Neural cell (in vitro differentiated cells): ENCODE results near the gene RANBP9. TPM values are rescaled to one million over a fixed set of nuclear protein-coding genes. Genes with fewer than 3 reads are reported as not detected.

Source experiments
- H2AFZ ChIP-seq: fragments of 200-600, 300-800 bp; sonication (generic), shearing (Covaris generic); 2 replicates; pipeline ENCODE4 v1.6.0; 2014; ENCODE audit warnings: low read depth, mild to moderate bottlenecking, antibody characterized with exemption, low read length, moderate library complexity
- H3F3A ChIP-seq: fragments of 200-600 bp; shearing (Covaris generic); 2 replicates; pipeline ENCODE4 v1.6.1; 2016; ENCODE audit warnings: mild to moderate bottlenecking, moderate library complexity, mixed read lengths, antibody characterized with exemption, low read length; ENCODE audit not compliant: insufficient read depth, poor library complexity, severe bottlenecking
- H3K27ac ChIP-seq: fragments of 200-600, 300-800 bp; sonication (generic), shearing (Covaris generic); 2 replicates; pipeline ENCODE4 v1.5.1; 2014; ENCODE audit warnings: mild to moderate bottlenecking, low read length, moderate library complexity
- H3K27me3 ChIP-seq: fragments of 300-800, 200-600 bp; sonication (generic), shearing (Covaris generic); 2 replicates; pipeline ENCODE4 v1.6.0; 2014; ENCODE audit warnings: mild to moderate bottlenecking, low read depth, low read length, moderate library complexity; ENCODE audit not compliant: insufficient read depth
- H3K36me3 ChIP-seq: fragments of 300-800, 200-600 bp; sonication (generic), shearing (Covaris generic); 2 replicates; pipeline ENCODE4 v1.5.1; 2014; ENCODE audit warnings: mild to moderate bottlenecking, antibody characterized with exemption, low read length, moderate library complexity; ENCODE audit not compliant: insufficient read depth
- H3K4me2 ChIP-seq: fragments of 300-800, 200-600 bp; sonication (generic), shearing (Covaris generic); 2 replicates; pipeline ENCODE4 v1.6.0; 2014; ENCODE audit warnings: mild to moderate bottlenecking, low read length
- H3K4me3 ChIP-seq: fragments of 300-800, 200-600 bp; sonication (generic), shearing (Covaris generic); 2 replicates; pipeline ENCODE4 v1.5.1; 2014; ENCODE audit warnings: mild to moderate bottlenecking, low read length, moderate library complexity
- H3K79me2 ChIP-seq: fragments of 200-600 bp; shearing (Covaris generic); replicated peaks from 2 replicates; pipeline ENCODE4 v1.6.0; 2014; ENCODE audit warnings: mild to moderate bottlenecking, low read length, moderate library complexity; ENCODE audit not compliant: insufficient read depth
- H3K9ac ChIP-seq: fragments of 300-800, 200-600 bp; sonication (generic), shearing (Covaris generic); 2 replicates; pipeline ENCODE4 v1.6.1; 2016; ENCODE audit warnings: mild to moderate bottlenecking, low read length, mixed read lengths
- H3K9me2 ChIP-seq: fragments of 200-600 bp; shearing (Covaris generic); 2 replicates; pipeline ENCODE4 v1.6.1; 2016; ENCODE audit warnings: mild to moderate bottlenecking, low read length, mixed read lengths; ENCODE audit not compliant: insufficient read depth
- H3K9me3 ChIP-seq: fragments of 200-600, 300-800 bp; sonication (generic), shearing (Covaris generic); 2 replicates; pipeline ENCODE4 v1.6.1; 2016; ENCODE audit warnings: mild to moderate bottlenecking, mixed run types, low read length, moderate library complexity, mixed read lengths
- H4K20me1 ChIP-seq: fragments of 200-600 bp; shearing (Covaris generic); 2 replicates; pipeline ENCODE4 v1.6.1; 2016; ENCODE audit warnings: mild to moderate bottlenecking, mixed run types; ENCODE audit not compliant: insufficient read depth
- EP300 ChIP-seq: fragments of 450-650 bp; conservative IDR thresholded peaks from 2 replicates; pipeline ENCODE4 v1.6.1; 2014; ENCODE audit warnings: antibody characterized with exemption, mild to moderate bottlenecking, moderate library complexity; ENCODE audit not compliant: poor library complexity, severe bottlenecking
- EZH2 ChIP-seq: fragments of 200-600, 300-800 bp; shearing (Covaris generic), sonication (generic); IDR thresholded peaks from 2 replicates; pipeline ENCODE4 v1.6.1; 2014; ENCODE audit warnings: antibody characterized with exemption, low read length, borderline replicate concordance, mild to moderate bottlenecking; ENCODE audit not compliant: insufficient read depth, poor library complexity, severe bottlenecking
- MXI1 ChIP-seq: fragments of 450-650 bp; conservative IDR thresholded peaks from 2 replicates; pipeline ENCODE4 v1.6.1; 2014; ENCODE audit warnings: antibody characterized with exemption, mild to moderate bottlenecking; ENCODE audit not compliant: poor library complexity, severe bottlenecking
- POLR2AphosphoS5 ChIP-seq: IDR thresholded peaks from 2 replicates; pipeline ENCODE4 v1.6.1; 2012
- RAD21 ChIP-seq: fragments of 450-650 bp; conservative IDR thresholded peaks from 2 replicates; pipeline ENCODE4 v1.6.1; 2014; ENCODE audit warnings: antibody characterized with exemption, mild to moderate bottlenecking, moderate library complexity
- REST ChIP-seq: IDR thresholded peaks from 2 replicates; pipeline ENCODE4 v1.6.1; 2012; ENCODE audit warnings: borderline replicate concordance
- SMC3 ChIP-seq: fragments of 450-650 bp; conservative IDR thresholded peaks from 2 replicates; pipeline ENCODE4 v1.6.1; 2014; ENCODE audit warnings: antibody characterized with exemption, mild to moderate bottlenecking, moderate library complexity; ENCODE audit not compliant: poor library complexity
- TAF1 ChIP-seq: IDR thresholded peaks from 2 replicates; pipeline ENCODE4 v1.6.1; 2012; ENCODE audit warnings: low read depth
- polyA minus RNA-seq: library from RNA; depleted of rRNA, polyadenylated mRNA; stranded (reverse); fragments of >200 nt; gene quantifications from 2 replicates; pipeline ENCODE4 v1.2.3, GENCODE V29; 2014
- polyA plus RNA-seq: library from polyadenylated mRNA; depleted of rRNA; stranded (reverse); fragments of >200 nt; gene quantifications from 2 replicates; pipeline ENCODE4 v1.2.3, GENCODE V29; 2014
- TF ChIP-seq, protein P1 (sequence below): fragments of 450-650 bp; IDR thresholded peaks from 2 replicates; pipeline ENCODE4 v1.5.1; 2014; ENCODE audit warnings: antibody characterized with exemption, mild to moderate bottlenecking, moderate library complexity; ENCODE audit not compliant: poor library complexity, severe bottlenecking

RANBP9 gene
- polyA plus RNA-seq (51.7 and 52.2 TPM in 2 replicates), polyA minus RNA-seq (83.8 and 98.9 TPM in 2 replicates)

DNA sequence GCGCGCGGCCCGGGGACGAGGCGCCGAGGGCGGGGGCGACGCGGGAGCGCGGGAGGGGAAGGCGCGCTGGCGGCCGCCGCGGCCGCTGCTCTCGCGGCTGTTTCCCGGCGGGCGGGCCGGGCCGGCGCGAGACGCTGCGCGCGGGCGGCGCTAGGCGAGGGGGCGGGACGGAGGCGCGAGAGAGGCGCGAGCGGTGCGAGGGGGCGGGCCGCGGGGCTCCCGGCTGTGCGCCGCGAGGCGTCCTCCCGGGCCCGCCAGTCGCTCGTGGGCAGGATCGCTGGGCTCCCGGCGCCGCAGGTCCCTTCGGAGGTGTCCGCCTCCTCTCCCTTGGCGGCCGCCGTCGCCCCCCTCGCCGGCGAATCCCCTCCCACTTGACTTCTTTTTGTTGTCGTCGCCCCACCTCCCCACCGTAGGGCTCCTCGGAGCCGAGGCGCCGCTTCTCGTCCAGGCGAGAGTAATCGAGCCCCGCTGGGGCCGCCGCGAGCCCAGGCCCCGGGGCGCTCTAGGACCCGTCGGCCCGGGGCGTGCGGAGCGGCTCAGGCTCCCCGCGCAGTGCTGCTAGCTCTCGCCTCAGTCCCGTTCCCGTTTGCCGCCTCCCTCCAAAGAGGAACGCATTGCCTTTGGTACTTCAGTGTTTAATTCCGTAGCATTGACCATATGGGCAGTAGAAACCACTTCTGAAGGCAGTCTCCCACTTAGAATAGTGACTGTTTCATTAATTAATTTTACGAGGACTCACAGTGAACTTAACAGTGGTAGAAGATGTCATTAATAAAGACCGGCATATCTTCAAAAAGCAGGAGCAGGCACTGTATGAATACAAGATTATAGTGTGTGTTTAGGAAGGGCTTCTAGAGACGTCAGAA is at the start of gene RANBP9:
TSS of gene RANBP9 (minus strand) at position 103 of the 866 bp plus-strand sequence. CDS start 330 bp downstream, outside the sequence.
- Histone ChIP-seq H3K4me2 (peak within 1 kb of the TSS; percentile 41), H3K4me3 (peak within 1 kb of the TSS; percentile 93), H3K79me2 (peaks cover 38% of the 10 kb centered on the region), H3K9me3 (no peaks in the 10 kb centered on the region), H3K9ac (peak within 1 kb of the TSS; percentile 85), H3K27me3 (no peaks in the 10 kb centered on the region), H3F3A (no peaks in the 10 kb centered on the region), H3K36me3 (no peaks in the 10 kb centered on the region), H2AFZ (peak within 1 kb of the TSS; percentile 82), H3K9me2 (no peaks in the 10 kb centered on the region), H4K20me1 (peaks cover 4% of the 10 kb centered on the region), H3K27ac (peak within 1 kb of the TSS; percentile 83)
- TF ChIP-seq TAF1: no peak
- TF ChIP-seq, protein P1, sequence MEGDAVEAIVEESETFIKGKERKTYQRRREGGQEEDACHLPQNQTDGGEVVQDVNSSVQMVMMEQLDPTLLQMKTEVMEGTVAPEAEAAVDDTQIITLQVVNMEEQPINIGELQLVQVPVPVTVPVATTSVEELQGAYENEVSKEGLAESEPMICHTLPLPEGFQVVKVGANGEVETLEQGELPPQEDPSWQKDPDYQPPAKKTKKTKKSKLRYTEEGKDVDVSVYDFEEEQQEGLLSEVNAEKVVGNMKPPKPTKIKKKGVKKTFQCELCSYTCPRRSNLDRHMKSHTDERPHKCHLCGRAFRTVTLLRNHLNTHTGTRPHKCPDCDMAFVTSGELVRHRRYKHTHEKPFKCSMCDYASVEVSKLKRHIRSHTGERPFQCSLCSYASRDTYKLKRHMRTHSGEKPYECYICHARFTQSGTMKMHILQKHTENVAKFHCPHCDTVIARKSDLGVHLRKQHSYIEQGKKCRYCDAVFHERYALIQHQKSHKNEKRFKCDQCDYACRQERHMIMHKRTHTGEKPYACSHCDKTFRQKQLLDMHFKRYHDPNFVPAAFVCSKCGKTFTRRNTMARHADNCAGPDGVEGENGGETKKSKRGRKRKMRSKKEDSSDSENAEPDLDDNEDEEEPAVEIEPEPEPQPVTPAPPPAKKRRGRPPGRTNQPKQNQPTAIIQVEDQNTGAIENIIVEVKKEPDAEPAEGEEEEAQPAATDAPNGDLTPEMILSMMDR: peak; percentile 1
- peak; percentile 43 for TF ChIP-seq SMC3
- peak; percentile 60 for TF ChIP-seq REST
- no peak for TF ChIP-seq EZH2
- TF ChIP-seq POLR2AphosphoS5: peak; percentile 70
- TF ChIP-seq MXI1: peak; percentile 69
- peak; percentile 72 for TF ChIP-seq EP300
- TF ChIP-seq RAD21: peak; percentile 41

DNA sequence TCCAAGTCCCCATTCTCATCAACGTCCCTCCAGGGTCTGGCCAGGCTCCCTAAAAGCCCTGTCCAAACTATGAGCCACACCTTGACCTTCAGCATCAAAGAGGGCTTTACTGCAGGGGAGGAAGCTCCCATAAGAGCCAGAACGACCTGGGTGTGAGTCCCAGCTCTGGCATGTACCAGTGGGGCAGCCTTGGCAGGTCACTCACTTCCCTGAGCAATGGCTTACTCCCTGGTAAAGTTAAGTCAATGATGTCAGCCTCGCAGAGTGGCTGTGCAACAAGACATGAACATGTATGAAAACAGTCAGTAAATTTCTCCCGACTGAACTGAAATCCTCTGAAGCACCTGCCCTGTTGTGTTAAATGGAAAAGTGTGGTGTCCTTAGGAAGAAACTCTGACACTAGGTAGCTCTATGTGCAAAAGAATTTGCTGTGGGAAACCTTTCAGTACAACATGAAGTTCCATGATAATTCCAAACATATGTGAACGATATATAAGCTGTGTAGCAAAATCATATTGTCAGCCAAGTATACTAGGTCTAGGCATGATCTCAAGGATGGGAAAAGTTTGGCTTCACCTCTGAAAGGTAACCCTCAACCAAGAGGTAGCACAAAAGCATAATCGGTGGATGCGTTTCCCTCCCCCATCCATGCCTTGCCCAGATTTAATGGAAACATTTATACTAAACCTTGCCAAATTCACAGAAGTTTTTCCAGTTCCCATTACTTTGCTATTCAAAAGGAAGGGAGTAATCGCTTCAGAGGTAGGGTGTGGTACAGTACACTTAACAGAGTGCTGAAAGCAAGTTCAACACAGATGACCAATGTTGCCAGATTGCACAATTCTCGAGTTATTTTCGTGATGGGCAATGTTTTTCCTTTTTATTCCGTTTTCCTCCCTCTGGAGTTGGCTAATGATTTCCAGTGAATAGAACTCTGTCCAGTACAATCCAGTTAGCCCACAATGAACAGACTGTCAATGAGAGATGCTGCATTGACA is 49.0 kb upstream of the RANBP9 start:
- Histone ChIP-seq H3K27me3 (no peaks in the 10 kb centered on the region), H3K9ac (no peak overlapping the region), H3F3A (no peaks in the 10 kb centered on the region), H3K27ac (no peak overlapping the region), H3K79me2 (no peaks in the 10 kb centered on the region), H3K9me3 (no peaks in the 10 kb centered on the region), H2AFZ (no peak overlapping the region), H3K36me3 (no peaks in the 10 kb centered on the region), H3K4me2 (no peak overlapping the region), H3K4me3 (no peak overlapping the region), H4K20me1 (no peaks in the 10 kb centered on the region), H3K9me2 (no peaks in the 10 kb centered on the region)
- TF ChIP-seq MXI1 (no peak), POLR2AphosphoS5 (no peak), SMC3 (no peak), RAD21 (no peak), TAF1 (no peak)
